ENCODE results near the gene CEP131.

- TF ChIP-seq, protein P1, sequence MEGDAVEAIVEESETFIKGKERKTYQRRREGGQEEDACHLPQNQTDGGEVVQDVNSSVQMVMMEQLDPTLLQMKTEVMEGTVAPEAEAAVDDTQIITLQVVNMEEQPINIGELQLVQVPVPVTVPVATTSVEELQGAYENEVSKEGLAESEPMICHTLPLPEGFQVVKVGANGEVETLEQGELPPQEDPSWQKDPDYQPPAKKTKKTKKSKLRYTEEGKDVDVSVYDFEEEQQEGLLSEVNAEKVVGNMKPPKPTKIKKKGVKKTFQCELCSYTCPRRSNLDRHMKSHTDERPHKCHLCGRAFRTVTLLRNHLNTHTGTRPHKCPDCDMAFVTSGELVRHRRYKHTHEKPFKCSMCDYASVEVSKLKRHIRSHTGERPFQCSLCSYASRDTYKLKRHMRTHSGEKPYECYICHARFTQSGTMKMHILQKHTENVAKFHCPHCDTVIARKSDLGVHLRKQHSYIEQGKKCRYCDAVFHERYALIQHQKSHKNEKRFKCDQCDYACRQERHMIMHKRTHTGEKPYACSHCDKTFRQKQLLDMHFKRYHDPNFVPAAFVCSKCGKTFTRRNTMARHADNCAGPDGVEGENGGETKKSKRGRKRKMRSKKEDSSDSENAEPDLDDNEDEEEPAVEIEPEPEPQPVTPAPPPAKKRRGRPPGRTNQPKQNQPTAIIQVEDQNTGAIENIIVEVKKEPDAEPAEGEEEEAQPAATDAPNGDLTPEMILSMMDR (IDR thresholded peaks at IDR 0.05; ENCODE audit: insufficient read depth, low read length, poor library complexity, severe bottlenecking), result no peak
- TF ChIP-seq EZH2phosphoT487 (conservative IDR thresholded peaks at IDR 0.05; ENCODE audit: low read length), result no peak
These were observed 63.8 kb downstream of the CEP131 start for GRCh38 chr17:81158688-81159590.

All from SU-DHL-6 (cell line).